K562 (cell line): ENCODE measurements around the gene LCE3E. TPM values are rescaled to one million over a fixed set of nuclear protein-coding genes. Genes with fewer than 3 reads are reported as not detected.

Experiments
- ATAC-seq: fragments of 200-7000 bp; cut with Tn5 transposase; 3 replicates; pipeline ENCODE4 v1.9.1; 2020; ENCODE audit warnings: moderate library complexity
- Bru-seq: library from RNA; stranded (reverse); fragments of 400-500 nt; gene quantifications from one replicate; lab custom pipeline; 2021; lab: Mats Ljungman, UMichigan
- BruChase-seq, 2 experiments: library from RNA; stranded (reverse); fragments of 400-500 nt; gene quantifications; one replicate each; lab custom pipeline; 2021; lab: Mats Ljungman, UMichigan
- BruUV-seq: library from RNA; stranded (reverse); fragments of 400-500 nt; replicated peaks from 2 replicates; lab custom pipeline; 2021; lab: Mats Ljungman, UMichigan
- CTCF ChIA-PET: fragments of 300-600 bp; formaldehyde crosslinking; extraction: SDS; loops from one replicate; lab custom pipeline; 2021; ENCODE audit warnings: low intra/inter-chr PET ratio; lab: Yijun Ruan, JAX
- POLR2A ChIA-PET: fragments of 300-600, 350-650 bp; sonication (Branson Sonifier 250); formaldehyde crosslinking; extraction: SDS; loops from one replicate; lab custom pipeline; 2021; ENCODE audit warnings: antibody characterized with exemption, inconsistent platforms; lab: Yijun Ruan, JAX
- DNase-seq, 4 experiments: peaks; one replicate each; pipeline versions ENCODE4 v3.0.0 to v3.0.0-alpha.2; 2011 to 2018; ENCODE audit warnings: low spot score in 3 of 4, mixed read lengths in 3 of 4; ENCODE audit errors: extremely low read depth in 1 of 4
- FAIRE-seq: peaks from 2 replicates; lab custom pipeline; 2011; peaks lifted over from hg19 to GRCh38; lab: Jason Lieb, UNC
- H2AFZ ChIP-seq: 2 replicates; pipeline ENCODE4 v1.6.0; 2011; ENCODE audit warnings: low read depth, low read length, control low read depth, inconsistent platforms
- H3K27ac ChIP-seq: fragments of 200-600 bp; 3 replicates; pipeline ENCODE4 v1.8.0; 2011; ENCODE audit warnings: low read depth, mild to moderate bottlenecking, control low read depth, inconsistent platforms, low read length, moderate library complexity, mixed read lengths; ENCODE audit errors: extremely low read depth
- H3K27me3 ChIP-seq, 2 experiments: fragments of 300-600 bp in 1 of 2; 2 replicates in 1 of 2; 3 replicates in 1 of 2; pipeline versions ENCODE4 v1.6.0 to v1.8.0; 2011; ENCODE audit warnings: inconsistent platforms in 2 of 2, low read length in 2 of 2, mild to moderate bottlenecking in 1 of 2, mixed read lengths in 1 of 2, moderate library complexity in 1 of 2; ENCODE audit not compliant: control insufficient read depth in 2 of 2, insufficient read depth in 2 of 2
- H3K36me3 ChIP-seq: fragments of 300-600 bp; 3 replicates; pipeline ENCODE4 v1.8.0; 2011; ENCODE audit warnings: mild to moderate bottlenecking, low read length, inconsistent platforms; ENCODE audit not compliant: control insufficient read depth, insufficient read depth
- H3K4me1 ChIP-seq, 2 experiments: fragments of 200-600 bp in 1 of 2; replicated peaks in 1 of 2; 2 replicates in 1 of 2; 3 replicates in 1 of 2; pipeline versions ENCODE4 v1.5.1 to v1.8.0; 2011; ENCODE audit warnings: inconsistent platforms in 2 of 2, low read length in 2 of 2, mild to moderate bottlenecking in 1 of 2, mixed read lengths in 1 of 2, moderate library complexity in 1 of 2; ENCODE audit not compliant: control insufficient read depth in 2 of 2, insufficient read depth in 2 of 2
- H3K4me2 ChIP-seq: 2 replicates; pipeline ENCODE4 v1.6.1; 2011; ENCODE audit warnings: low read length, control low read depth, inconsistent platforms, mixed read lengths; ENCODE audit not compliant: insufficient read depth
- H3K4me3 ChIP-seq: fragments of 200-600 bp; sonication (generic), shearing (Covaris generic); 2 replicates; pipeline ENCODE4 v1.5.1; 2016; ENCODE audit warnings: control low read depth, inconsistent platforms
- H3K79me2 ChIP-seq: fragments of 200-600 bp; 3 replicates; pipeline ENCODE4 v1.8.0; 2011; ENCODE audit warnings: low read length, inconsistent platforms; ENCODE audit not compliant: control insufficient read depth, insufficient read depth
- H3K9ac ChIP-seq, 2 experiments: 2 replicates each; pipeline versions ENCODE4 v1.6.0 to v1.6.1; 2011; ENCODE audit warnings: low read depth in 2 of 2, low read length in 2 of 2, control low read depth in 1 of 2, inconsistent platforms in 1 of 2, mild to moderate bottlenecking in 1 of 2, mixed read lengths in 1 of 2; ENCODE audit not compliant: insufficient read depth in 1 of 2
- H3K9me1 ChIP-seq: one replicate; pipeline ENCODE4 v1.6.0; 2011; ENCODE audit warnings: inconsistent platforms, mild to moderate bottlenecking, low read length, moderate library complexity; ENCODE audit not compliant: control insufficient read depth, insufficient read depth
- H3K9me3 ChIP-seq: replicated peaks from 2 replicates; pipeline ENCODE4 v1.5.1; 2011; ENCODE audit warnings: low read depth, low read length, inconsistent platforms; ENCODE audit not compliant: control insufficient read depth, insufficient read depth
- H4K20me1 ChIP-seq: replicated peaks from 2 replicates; pipeline ENCODE4 v1.6.1; 2011; ENCODE audit warnings: low read length, inconsistent platforms, mixed read lengths; ENCODE audit not compliant: control insufficient read depth, insufficient read depth
- CHD1 ChIP-seq: fragments of 200-600 bp; sonication (generic); IDR thresholded peaks from one replicate; pipeline ENCODE4 v1.6.1; 2012; ENCODE audit warnings: mild to moderate bottlenecking, moderate library complexity, low read length, inconsistent platforms
- EWSR1 ChIP-seq: fragments of 450-650 bp; IDR thresholded peaks from 2 replicates; pipeline ENCODE4 v1.6.1; 2018; ENCODE audit warnings: borderline replicate concordance, mild to moderate bottlenecking, low read depth, moderate library complexity; ENCODE audit not compliant: partially characterized antibody
- HNRNPK ChIP-seq: fragments of 200-400 bp; formaldehyde crosslinking; IDR thresholded peaks from one replicate; pipeline ENCODE4 v1.6.1; 2018; ENCODE audit warnings: mild to moderate bottlenecking, low read depth, low read length; ENCODE audit not compliant: poor library complexity, severe bottlenecking
- MAFF ChIP-seq: IDR thresholded peaks from 2 replicates; pipeline ENCODE4 v1.6.1; 2012; ENCODE audit warnings: low read length, improper control_type of control experiment
- SIN3A ChIP-seq, 2 experiments: fragments of 150-350 bp in 1 of 2; IDR thresholded peaks; 2 replicates each; pipeline ENCODE4 v1.6.1; 2011 to 2016; ENCODE audit warnings: borderline replicate concordance in 2 of 2, low read depth in 2 of 2, low read length in 2 of 2, mild to moderate bottlenecking in 2 of 2, moderate library complexity in 2 of 2; ENCODE audit not compliant: control insufficient read depth in 1 of 2
- SREBF2 ChIP-seq: sonication (generic); formaldehyde crosslinking; IDR thresholded peaks from 2 replicates; pipeline ENCODE4 v1.4.0; 2020; ENCODE audit warnings: mild to moderate bottlenecking, missing genetic modification reagents
- STAT5B ChIP-seq: fragments of 250-450 bp; sonication (Bioruptor Pico); IDR thresholded peaks from 2 replicates; pipeline ENCODE4 v1.8.0; 2021; ENCODE audit warnings: mild to moderate bottlenecking, inconsistent platforms
- TOE1 ChIP-seq, 2 experiments: fragments of 450-650 bp in 1 of 2; sonication (generic) in 1 of 2; formaldehyde crosslinking in 1 of 2; IDR thresholded peaks; 2 replicates each; pipeline versions ENCODE4 v1.7.1 to v1.8.0; 2016 to 2022; ENCODE audit warnings: borderline replicate concordance in 2 of 2, mild to moderate bottlenecking in 2 of 2, antibody characterized with exemption in 1 of 2, inconsistent platforms in 1 of 2, low read depth in 1 of 2, missing genetic modification reagents in 1 of 2, moderate library complexity in 1 of 2
- ZBED1 ChIP-seq: IDR thresholded peaks from 2 replicates; pipeline ENCODE4 v1.6.1; 2014
- ZNF224 ChIP-seq: sonication (generic); formaldehyde crosslinking; IDR thresholded peaks from 2 replicates; pipeline ENCODE4 v1.8.0; 2022; ENCODE audit warnings: mild to moderate bottlenecking, missing genetic modification reagents
- WGBS: fragments of 100-300 bp; shearing (Covaris generic); methylation state at CpG from one replicate; pipeline ENCODE4 v1.1.6; 2016; ENCODE audit warnings: low coverage, mixed read lengths; ENCODE audit not compliant: insufficient coverage; ENCODE audit errors: missing lambda C conversion rate; 5-methylcytosine and 5-hydroxymethylcytosine counted together
- in situ Hi-C: fragments of 300-500 bp; cut with MboI; formaldehyde crosslinking; loops from 4 replicates; pipeline ENCODE4 v1.15.0; 2018; ENCODE audit warnings: inconsistent platforms, mixed read lengths
- intact Hi-C: fragments of 100-400 bp; cut with micrococcal nuclease; formaldehyde crosslinking; loops from 2 replicates; pipeline ENCODE4 v1.14.2; 2022
- long read RNA-seq, 3 experiments: library from polyadenylated mRNA in 2 of 3; library from RNA in 1 of 3; unstranded in 2 of 3; stranded (forward) in 1 of 3; transcript quantifications; one replicate each; pipeline ENCODE4 v2.0.0, GENCODE V29; 2019 to 2022
- polyA minus RNA-seq, 3 experiments: library from RNA; depleted of rRNA, polyadenylated mRNA; stranded (reverse); fragments of >200 nt; gene quantifications; 2 replicates each; pipeline ENCODE4 v1.2.3, GENCODE V29; 2011
- polyA plus RNA-seq, 8 experiments: library from polyadenylated mRNA; depleted of rRNA in 4 of 8; stranded (reverse) in 5 of 8; unstranded in 3 of 8; fragments of >200 nt; fragmentation: Nextera tagmentation in 2 of 8; fragmentation: Illumina TruSeq in 1 of 8; extraction: Ambion mirVana in 2 of 8; extraction: Trizol in 1 of 8; gene quantifications; 2 replicates each; pipeline versions ENCODE4 v1.2.1 to v1.2.3, GENCODE V29; 2011 to 2014; ENCODE audit warnings: inconsistent platforms in 1 of 8, missing spikeins in 1 of 8
- total RNA-seq, 7 experiments: library from RNA; depleted of rRNA in 6 of 7; stranded (reverse); fragments of >200 nt in 6 of 7; fragmentation: Illumina TruSeq in 2 of 7; extraction: Trizol in 2 of 7; gene quantifications; 2 replicates each; pipeline versions ENCODE4 v1.2.1 to v1.2.3, GENCODE V29; 2011 to 2021; ENCODE audit warnings: low replicate concordance in 1 of 7

LCE3E gene, protein sequence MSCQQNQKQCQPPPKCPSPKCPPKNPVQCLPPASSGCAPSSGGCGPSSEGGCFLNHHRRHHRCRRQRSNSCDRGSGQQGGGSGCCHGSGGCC
- total RNA-seq (2011; cell fraction: chromatin; rRNA removed; ENCODE audit: low replicate concordance): not detected in 2 replicates
- not detected in 2 replicates for total RNA-seq (2011; cell fraction: nucleolus; rRNA removed)
- not detected in 2 replicates for total RNA-seq (2011; cell fraction: nucleoplasm; rRNA removed)
- total RNA-seq (2014; rRNA removed) (not detected in 2 replicates), total RNA-seq (2014; rRNA removed; fragmentation: Illumina TruSeq; extraction: Trizol) (not detected in 2 replicates), total RNA-seq (2015; rRNA removed; fragmentation: Illumina TruSeq; extraction: Trizol) (not detected in 2 replicates), total RNA-seq (2021) (not detected in 2 replicates), polyA plus RNA-seq (2011; rRNA removed) (not detected in 2 replicates), polyA plus RNA-seq (2014; fragmentation: Illumina TruSeq; extraction: Trizol) (not detected in 2 replicates), polyA plus RNA-seq (2014; fragmentation: Nextera tagmentation; extraction: Ambion mirVana) (not detected), polyA plus RNA-seq (2014; rRNA removed) (not detected in 2 replicates), polyA minus RNA-seq (2011; rRNA and poly(A)+ RNA removed) (not detected in 2 replicates), Bru-seq, nascent RNA (not detected), BruChase-seq, experiment 1, labeled RNA remaining after a 2-hour chase (not detected), BruChase-seq, experiment 2, labeled RNA remaining after a 6-hour chase (not detected)
- polyA plus RNA-seq (2011; cell fraction: cytosol; rRNA removed): not detected in 2 replicates
- not detected in 2 replicates for polyA plus RNA-seq (2011; cell fraction: nucleus; rRNA removed)
- polyA plus RNA-seq (2012): not detected in 2 replicates
- not detected in 2 replicates for polyA minus RNA-seq (2011; cell fraction: cytosol; rRNA and poly(A)+ RNA removed)
- polyA minus RNA-seq (2011; cell fraction: nucleus; rRNA and poly(A)+ RNA removed): not detected in 2 replicates
- long read RNA-seq, experiment 1: 0 reads
- long read RNA-seq, experiment 2: 0 reads
- long read RNA-seq, experiment 3: 0 reads

DNA sequence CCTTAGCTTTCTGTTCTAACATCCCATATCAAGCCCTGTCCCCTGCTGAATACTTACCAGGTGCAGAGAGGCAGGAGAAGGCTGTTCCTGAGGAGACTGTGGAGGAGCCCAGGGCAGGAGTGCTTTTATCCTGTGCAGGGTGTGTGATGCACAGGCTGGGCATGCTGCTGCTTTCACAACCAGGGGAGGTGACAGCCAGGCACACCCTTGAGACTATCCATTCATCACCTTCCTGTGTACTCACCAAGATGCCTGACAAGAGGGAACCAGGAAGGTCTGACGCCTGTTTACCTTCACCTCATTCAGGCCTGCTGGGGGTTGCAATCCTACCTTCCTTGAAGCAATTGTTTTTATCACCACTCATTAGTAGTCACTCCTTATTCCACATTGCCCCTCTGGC lies at the start of gene LCE3E:
TSS of gene LCE3E (minus strand) at position 100 of the 400 bp plus-strand sequence. CDS start 572 bp downstream, outside the sequence.
- WGBS: 0% methylated on average over 1 of the region's 1 CpG
- intact Hi-C loops: no loop called here
- CTCF ChIA-PET: no interaction called here

More for the DNA sequence above, at the start of gene LCE3E:
- FAIRE-seq: no peak
- Histone ChIP-seq H3K36me3 (no peaks in the 10 kb centered on the region), H2AFZ (no peak within 1 kb of the TSS), H4K20me1 (no peaks in the 10 kb centered on the region), H3K4me1 (no peaks in the 10 kb centered on the region)
- in situ Hi-C loops: no loop called here
- POLR2A ChIA-PET: no interaction called here
- no peak for TF ChIP-seq HNRNPK
- TF ChIP-seq STAT5B (CRISPR knock-in tag): no peak
- no peak for TF ChIP-seq EWSR1
- TF ChIP-seq CHD1: no peak
- no peak for TF ChIP-seq TOE1 (IDR thresholded peaks at IDR 0.05; ENCODE audit: borderline replicate concordance)
- no peak for TF ChIP-seq TOE1 (CRISPR knock-in tag; IDR thresholded peaks at IDR 0.05; ENCODE audit: borderline replicate concordance, low read depth)
- TF ChIP-seq ZNF224 (CRISPR knock-in tag): no peak
- TF ChIP-seq ZBED1: no peak
- TF ChIP-seq SREBF2 (CRISPR knock-in tag): no peak
- TF ChIP-seq SIN3A (IDR thresholded peaks at IDR 0.05; ENCODE audit: borderline replicate concordance in 2 of 2, control insufficient read depth in 1 of 2, low read depth in 2 of 2, low read length in 2 of 2): no peak
- TF ChIP-seq MAFF: no peak
- TF ChIP-seq, all 486 proteins: peak for 0
- BruUV-seq: no TSS peak
- H3K4me3 ChIP-seq: no peak within 1 kb of the TSS
- H3K4me2 ChIP-seq: no peak within 1 kb of the TSS
- no peak for DNase-seq
- no peak within 1 kb of the TSS for H3K9ac ChIP-seq
- H3K9me1 ChIP-seq: no peaks in the 10 kb centered on the region
- H3K9me3 ChIP-seq: no peaks in the 10 kb centered on the region
- ATAC-seq: no peak
- H3K27me3 ChIP-seq: no peaks in the 10 kb centered on the region; a peak in 1 of 5 replicates
- no peaks in the 10 kb centered on the region for H3K79me2 ChIP-seq
- H3K27ac ChIP-seq: no peak within 1 kb of the TSS
